A549 (cell line): Measurements from ENCODE around the gene SMIM33. TPM values are rescaled to one million over a fixed set of nuclear protein-coding genes. Genes with fewer than 3 reads are reported as not detected.

Experiments
- ATAC-seq, 2 experiments: fragments of 200-7000 bp in 1 of 2; fragments of >200 bp in 1 of 2; cut with Nextera tagmentation in 1 of 2; cut with Tn5 transposase in 1 of 2; 3 replicates each; pipeline versions ENCODE4 v1.8.0 to v1.9.1; 2018 to 2020; ENCODE audit warnings: mild to moderate bottlenecking in 1 of 2, moderate library complexity in 1 of 2
- CTCF ChIA-PET: fragments of 300-600 bp; sonication (Branson Sonifier 250); formaldehyde crosslinking; extraction: SDS; loops from one replicate; lab custom pipeline; 2021; ENCODE audit warnings: antibody characterized with exemption, inconsistent platforms; lab: Yijun Ruan, JAX
- POLR2A ChIA-PET: fragments of 350-600 bp; formaldehyde crosslinking; extraction: SDS; loops from one replicate; lab custom pipeline; 2021; ENCODE audit warnings: antibody characterized with exemption, inconsistent platforms; lab: Yijun Ruan, JAX
- DNase-seq, 2 experiments: peaks; one replicate each; pipeline versions ENCODE4 v3.0.0 to v3.0.0-alpha.2; 2011 to 2016; ENCODE audit warnings: low read depth in 1 of 2, low spot score in 1 of 2
- FAIRE-seq: peaks from 2 replicates; lab custom pipeline; 2011; peaks lifted over from hg19 to GRCh38; lab: Jason Lieb, UNC
- H3K27ac ChIP-seq, 2 experiments: fragments of >200 bp; sonication (Bioruptor Twin); formaldehyde crosslinking; 3 replicates each; pipeline ENCODE4 v1.5.1; 2016 to 2017
- H3K4me1 ChIP-seq: fragments of >200 bp; sonication (Bioruptor Twin); formaldehyde crosslinking; 3 replicates; pipeline ENCODE4 v1.6.1; 2016
- H3K4me2 ChIP-seq: fragments of >200 bp; sonication (Bioruptor Twin); formaldehyde crosslinking; 3 replicates; pipeline ENCODE4 v1.6.1; 2016
- H3K4me3 ChIP-seq: fragments of >200 bp; sonication (Bioruptor Twin); formaldehyde crosslinking; 3 replicates; pipeline ENCODE4 v1.5.1; 2016
- H3K9me3 ChIP-seq: fragments of >200 bp; sonication (Bioruptor Twin); formaldehyde crosslinking; 3 replicates; pipeline ENCODE4 v1.6.1; 2016
- BHLHE40 ChIP-seq: IDR thresholded peaks from 2 replicates; pipeline ENCODE4 v1.6.1; 2012; ENCODE audit warnings: low read depth, low read length, inconsistent platforms
- CBX2 ChIP-seq: fragments of 200-600 bp; sonication (generic); IDR thresholded peaks from 2 replicates; pipeline ENCODE4 v1.6.1; 2016; ENCODE audit warnings: low read depth, mild to moderate bottlenecking, borderline replicate concordance
- CHD4 ChIP-seq: fragments of 200-600 bp; sonication (generic); IDR thresholded peaks from 2 replicates; pipeline ENCODE4 v1.6.1; 2016; ENCODE audit warnings: antibody characterized with exemption, mild to moderate bottlenecking, borderline replicate concordance
- E2F6 ChIP-seq: IDR thresholded peaks from 2 replicates; pipeline ENCODE4 v1.6.1; 2012; ENCODE audit warnings: low read depth, borderline replicate concordance
- FOSB ChIP-seq: fragments of 250-450 bp; sonication (Bioruptor Pico); IDR thresholded peaks from 2 replicates; pipeline ENCODE4 v1.5.0; 2020; ENCODE audit warnings: mild to moderate bottlenecking, moderate library complexity
- FOXS1 ChIP-seq: fragments of 250-450 bp; sonication (Bioruptor Pico); IDR thresholded peaks from 2 replicates; pipeline ENCODE4 v1.5.0; 2020; ENCODE audit warnings: mild to moderate bottlenecking, moderate library complexity
- GATA3 ChIP-seq: IDR thresholded peaks from 2 replicates; pipeline ENCODE4 v1.6.1; 2012; ENCODE audit warnings: borderline replicate concordance
- HEYL ChIP-seq: fragments of 250-450 bp; sonication (Bioruptor Pico); IDR thresholded peaks from 2 replicates; pipeline ENCODE4 v1.8.0; 2021; ENCODE audit warnings: mild to moderate bottlenecking, moderate library complexity
- HOXA7 ChIP-seq: fragments of 250-450 bp; sonication (Bioruptor Pico); IDR thresholded peaks from 2 replicates; pipeline ENCODE4 v1.5.0; 2020; ENCODE audit warnings: mild to moderate bottlenecking, moderate library complexity
- HOXB5 ChIP-seq: fragments of 250-450 bp; sonication (Bioruptor Pico); IDR thresholded peaks from 2 replicates; pipeline ENCODE4 v1.5.0; 2020; ENCODE audit warnings: mild to moderate bottlenecking, moderate library complexity
- JUNB ChIP-seq: fragments of >200 bp; sonication (Bioruptor Twin); formaldehyde crosslinking; IDR thresholded peaks from 2 replicates; pipeline ENCODE4 v1.6.1; 2016
- KDM1A ChIP-seq: fragments of 200-600 bp; sonication (generic); IDR thresholded peaks from 2 replicates; pipeline ENCODE4 v1.6.1; 2016; ENCODE audit warnings: low read depth, mild to moderate bottlenecking
- MAX ChIP-seq: IDR thresholded peaks from 2 replicates; pipeline ENCODE4 v1.6.1; 2012
- MAZ ChIP-seq: fragments of 150-350 bp; IDR thresholded peaks from 2 replicates; pipeline ENCODE4 v1.6.1; 2014; ENCODE audit warnings: antibody characterized with exemption, low read depth, low read length, borderline replicate concordance
- NR3C1 ChIP-seq: fragments of >200 bp; sonication (Bioruptor Twin); formaldehyde crosslinking; IDR thresholded peaks from 3 replicates; pipeline ENCODE4 v1.6.1; 2017
- PHF8 ChIP-seq: fragments of 200-600 bp; sonication (generic); IDR thresholded peaks from 2 replicates; pipeline ENCODE4 v1.6.1; 2016; ENCODE audit warnings: low read depth, mild to moderate bottlenecking, antibody characterized with exemption, moderate library complexity, borderline replicate concordance
- POLR2A ChIP-seq: IDR thresholded peaks from 2 replicates; pipeline ENCODE4 v1.6.1; 2012; ENCODE audit warnings: mild to moderate bottlenecking, low read length
- RAD21 ChIP-seq, 2 experiments: fragments of >200 bp in 1 of 2; sonication (Bioruptor Twin) in 1 of 2; formaldehyde crosslinking in 1 of 2; IDR thresholded peaks in 1 of 2; conservative IDR thresholded peaks in 1 of 2; 2 replicates in 1 of 2; 3 replicates in 1 of 2; pipeline ENCODE4 v1.6.1; 2012 to 2018; ENCODE audit warnings: inconsistent platforms in 1 of 2
- RCOR1 ChIP-seq: fragments of 150-350 bp; IDR thresholded peaks from 2 replicates; pipeline ENCODE4 v1.6.1; 2014; ENCODE audit warnings: antibody characterized with exemption, low read length, low read depth
- REST ChIP-seq: fragments of 200-600 bp; sonication (generic); IDR thresholded peaks from 2 replicates; pipeline ENCODE4 v1.6.1; 2016; ENCODE audit warnings: antibody characterized with exemption, mild to moderate bottlenecking, moderate library complexity
- RFX5 ChIP-seq: fragments of 450-650 bp; IDR thresholded peaks from 2 replicates; pipeline ENCODE4 v1.7.1; 2014; ENCODE audit warnings: antibody characterized with exemption, mild to moderate bottlenecking, moderate library complexity
- RNF2 ChIP-seq: fragments of 200-600 bp; sonication (generic); IDR thresholded peaks from 2 replicates; pipeline ENCODE4 v1.6.1; 2016; ENCODE audit warnings: low read depth, mild to moderate bottlenecking, antibody characterized with exemption, moderate library complexity, borderline replicate concordance
- WGBS: methylation state at CpG from one replicate; pipeline ENCODE4 v1.1.6; 2017; ENCODE audit errors: missing lambda C conversion rate; 5-methylcytosine and 5-hydroxymethylcytosine counted together
- polyA plus RNA-seq, 4 experiments: library from polyadenylated mRNA; depleted of rRNA in 3 of 4; stranded (reverse); fragments of >200 nt; fragmentation: RNase III in 1 of 4; extraction: RNeasy Plus Mini Kit Qiagen cat#74134 plus additional on column Dnase treatment in 1 of 4; gene quantifications; 2 replicates in 3 of 4; 3 replicates in 1 of 4; pipeline ENCODE4 v1.2.3, GENCODE V29; 2011 to 2017
- TF ChIP-seq, protein P1 (sequence below): IDR thresholded peaks from 2 replicates; pipeline ENCODE4 v1.6.1; 2012
- TF ChIP-seq, protein P2 (sequence below): fragments of 150-350 bp; IDR thresholded peaks from 2 replicates; pipeline ENCODE4 v1.6.1; 2014; ENCODE audit warnings: low read depth, mild to moderate bottlenecking, low read length

SMIM33 gene
- polyA plus RNA-seq, 2 of the 4 experiments (the other 2 are of a cell fraction), result not detected

- no peak for TF ChIP-seq HOXA7
Measured at GRCh38 chr5:139453683-139454567, 16.9 kb upstream of the SMIM33 start (continued).

DNA sequence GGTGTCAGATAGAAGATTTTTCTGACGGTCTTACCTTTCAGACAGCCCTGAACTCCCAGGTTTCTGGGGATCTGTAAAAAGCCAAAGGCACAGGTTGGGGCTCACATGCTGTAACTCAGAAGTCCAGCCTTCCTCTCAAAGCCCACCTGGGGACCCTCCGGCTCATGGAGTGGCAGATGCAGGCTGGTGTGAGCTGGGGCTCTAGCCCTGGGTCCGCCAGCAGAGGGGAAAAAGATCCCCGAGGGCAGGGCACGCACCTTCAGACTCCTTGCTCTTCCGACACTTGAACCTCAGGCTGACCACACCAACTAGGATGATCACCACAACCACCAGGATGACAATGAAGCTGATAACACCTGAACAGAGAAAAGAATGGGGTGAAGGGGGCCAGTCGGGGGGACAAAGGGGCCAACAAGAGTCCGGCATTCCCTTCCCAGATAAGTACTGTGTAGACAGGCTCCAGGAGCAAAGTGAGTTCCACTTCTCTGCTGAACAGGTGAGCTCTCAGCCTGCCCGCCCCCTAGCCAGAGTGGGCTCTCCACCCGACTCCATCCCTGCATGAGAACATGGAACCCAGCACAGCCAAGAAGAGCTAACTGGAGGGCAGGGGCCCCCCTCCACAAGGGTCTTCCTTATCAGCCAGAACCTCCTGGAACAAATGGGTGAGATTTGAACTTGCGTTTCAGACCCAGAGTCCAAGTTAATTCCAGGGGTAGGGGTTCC, 16.1 kb upstream of the SMIM33 start:
- ATAC-seq (peak; percentile 26 to 47; a peak in 4 of 6 replicates), FAIRE-seq (no peak)
- Histone ChIP-seq H3K27ac (no peak overlapping the region), H3K4me1 (no peaks in the 10 kb centered on the region), H3K4me2 (no peak overlapping the region), H3K9me3 (no peaks in the 10 kb centered on the region), H3K4me3 (no peak overlapping the region)
- CTCF ChIA-PET, result no interaction called here
- POLR2A ChIA-PET, result no interaction called here
- WGBS, result 67% methylated on average over 11 of the region's 11 CpGs
- no peak for TF ChIP-seq HOXA7
- TF ChIP-seq BHLHE40, result no peak
- TF ChIP-seq RNF2, result no peak
- no peak for TF ChIP-seq HOXB5 (CRISPR knock-in tag)
- TF ChIP-seq POLR2A, result no peak
- TF ChIP-seq PHF8, result no peak
- TF ChIP-seq RFX5, result no peak
- TF ChIP-seq KDM1A, result no peak
- TF ChIP-seq FOXS1 (CRISPR knock-in tag), result no peak
- TF ChIP-seq, protein P1, sequence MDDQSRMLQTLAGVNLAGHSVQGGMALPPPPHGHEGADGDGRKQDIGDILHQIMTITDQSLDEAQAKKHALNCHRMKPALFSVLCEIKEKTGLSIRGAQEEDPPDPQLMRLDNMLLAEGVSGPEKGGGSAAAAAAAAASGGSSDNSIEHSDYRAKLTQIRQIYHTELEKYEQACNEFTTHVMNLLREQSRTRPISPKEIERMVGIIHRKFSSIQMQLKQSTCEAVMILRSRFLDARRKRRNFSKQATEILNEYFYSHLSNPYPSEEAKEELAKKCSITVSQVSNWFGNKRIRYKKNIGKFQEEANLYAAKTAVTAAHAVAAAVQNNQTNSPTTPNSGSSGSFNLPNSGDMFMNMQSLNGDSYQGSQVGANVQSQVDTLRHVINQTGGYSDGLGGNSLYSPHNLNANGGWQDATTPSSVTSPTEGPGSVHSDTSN, result no peak
- no peak for TF ChIP-seq FOSB (CRISPR knock-in tag)
- no peak for TF ChIP-seq RCOR1
- no peak for TF ChIP-seq JUNB
- no peak for TF ChIP-seq MAZ
- no peak for TF ChIP-seq MAX
- no peak for TF ChIP-seq CBX2
- no peak for TF ChIP-seq REST
- TF ChIP-seq CHD4, result no peak
- TF ChIP-seq HEYL (CRISPR knock-in tag), result no peak
- TF ChIP-seq, all 56 proteins: peak for 0
- DNase-seq, result no peak

DNA sequence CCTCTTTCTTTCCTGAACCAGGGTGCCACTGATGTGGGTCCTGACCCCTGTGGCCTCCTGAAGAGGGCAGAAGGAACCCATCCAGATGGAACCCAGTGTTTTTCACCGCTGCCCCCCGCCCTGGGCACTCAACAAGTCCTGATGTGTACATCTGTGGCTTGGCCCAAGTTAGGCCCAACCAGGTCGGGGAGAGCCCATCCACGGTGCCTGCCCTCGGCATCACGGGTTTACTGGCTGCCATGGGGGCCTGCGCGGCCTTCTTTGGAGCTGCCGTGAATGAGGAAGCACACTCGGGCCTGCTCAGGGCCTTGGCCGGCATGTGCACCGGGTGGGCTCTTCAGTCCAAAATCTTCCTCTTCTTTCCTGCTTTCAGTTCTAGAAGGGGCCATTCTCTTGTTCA, 14.0 kb upstream of the SMIM33 start:
- ATAC-seq (no peak; a peak in 1 of 6 replicates), FAIRE-seq (no peak), DNase-seq (no peak)
- no peaks in the 10 kb centered on the region for H3K9me3 ChIP-seq
- H3K4me2 ChIP-seq, result no peak overlapping the region
- H3K4me3 ChIP-seq, result no peak overlapping the region
- H3K4me1 ChIP-seq, result no peaks in the 10 kb centered on the region
- POLR2A ChIA-PET, result no interaction called here
- CTCF ChIA-PET, result interaction anchor here (1.2 to 1.7 kb wide), 2 partner anchors 57 to 60 kb away, joined by 3 to 7 read pairs; no protein-coding TSS in a partner anchor
- WGBS, result 75% methylated on average over 12 of the region's 12 CpGs
- H3K27ac ChIP-seq, result no peak overlapping the region
- TF ChIP-seq NR3C1 (no peak), E2F6 (no peak), GATA3 (no peak), POLR2A (no peak), RAD21 (conservative IDR thresholded peaks at IDR 0.05 in 1 of 2, IDR thresholded peaks at IDR 0.05 in 1 of 2) (no peak), RNF2 (no peak)
- TF ChIP-seq, protein P1, result no peak
- TF ChIP-seq, protein P2, sequence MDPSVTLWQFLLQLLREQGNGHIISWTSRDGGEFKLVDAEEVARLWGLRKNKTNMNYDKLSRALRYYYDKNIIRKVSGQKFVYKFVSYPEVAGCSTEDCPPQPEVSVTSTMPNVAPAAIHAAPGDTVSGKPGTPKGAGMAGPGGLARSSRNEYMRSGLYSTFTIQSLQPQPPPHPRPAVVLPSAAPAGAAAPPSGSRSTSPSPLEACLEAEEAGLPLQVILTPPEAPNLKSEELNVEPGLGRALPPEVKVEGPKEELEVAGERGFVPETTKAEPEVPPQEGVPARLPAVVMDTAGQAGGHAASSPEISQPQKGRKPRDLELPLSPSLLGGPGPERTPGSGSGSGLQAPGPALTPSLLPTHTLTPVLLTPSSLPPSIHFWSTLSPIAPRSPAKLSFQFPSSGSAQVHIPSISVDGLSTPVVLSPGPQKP, result no peak
